NCI-H2029 treated with DMSO at 0.1 percent for 48 hours (cell line): ENCODE data around the gene MRRF.

Source experiments
- DNase-seq: peaks from one replicate; lab custom pipeline; 2025; lab: John Stamatoyannopoulos, UW

Gene MRRF

GRCh38 chr9:122333169-122333808 lies 68.6 kb downstream of the MRRF start:
- no peak for DNase-seq

- DNase-seq = no peak
Observed at GRCh38 chr9:122334916-122335315, 70.2 kb downstream of the MRRF start.

GRCh38 chr9:122336189-122336588 lies 71.5 kb downstream of the MRRF start:
- no peak for DNase-seq

GRCh38 chr9:122336866-122337555 lies 72.3 kb downstream of the MRRF start:
- DNase-seq = no peak

GRCh38 chr9:122337556-122337929 lies 72.9 kb downstream of the MRRF start:
- no peak for DNase-seq

GRCh38 chr9:122338536-122338935 lies 73.9 kb downstream of the MRRF start:
- DNase-seq = no peak

GRCh38 chr9:122338994-122339393 lies 74.3 kb downstream of the MRRF start:
- DNase-seq = no peak

GRCh38 chr9:122339579-122339978 lies 74.9 kb downstream of the MRRF start:
- no peak for DNase-seq

GRCh38 chr9:122340161-122340560 lies 75.5 kb downstream of the MRRF start:
- DNase-seq = no peak

GRCh38 chr9:122342323-122343050 lies 77.8 kb downstream of the MRRF start:
- DNase-seq = no peak

GRCh38 chr9:122346478-122347347 lies 82.0 kb downstream of the MRRF start:
- DNase-seq = no peak

GRCh38 chr9:122347348-122348287 lies 82.9 kb downstream of the MRRF start:
- DNase-seq = no peak

- no peak for DNase-seq
Observed at GRCh38 chr9:122348288-122348777, 83.7 kb downstream of the MRRF start.

GRCh38 chr9:122348791-122349190 lies 84.1 kb downstream of the MRRF start:
- no peak for DNase-seq

GRCh38 chr9:122349201-122349600 lies 84.5 kb downstream of the MRRF start:
- no peak for DNase-seq

GRCh38 chr9:122350577-122351355 lies 86.1 kb downstream of the MRRF start:
- peak; percentile 31 for DNase-seq

- no peak for DNase-seq
Observed at GRCh38 chr9:122354536-122355199, 90.0 kb downstream of the MRRF start.

- no peak for DNase-seq
Observed at GRCh38 chr9:122355336-122355875, 90.7 kb downstream of the MRRF start.

- DNase-seq = no peak
Observed at GRCh38 chr9:122356627-122357026, 91.9 kb downstream of the MRRF start.
